K562 (cell line): Measurements from ENCODE around the gene KNDC1. TPM values are rescaled to one million over a fixed set of nuclear protein-coding genes. Genes with fewer than 3 reads are reported as not detected.

Experiments used
- ATF3 ChIP-seq, 2 experiments: fragments of 450-650 bp in 1 of 2; sonication (generic) in 1 of 2; formaldehyde crosslinking in 1 of 2; IDR thresholded peaks in 1 of 2; conservative IDR thresholded peaks in 1 of 2; 2 replicates each; pipeline versions ENCODE4 v1.6.1 to v1.8.1; 2016 to 2023; ENCODE audit warnings: mild to moderate bottlenecking in 2 of 2, moderate library complexity in 2 of 2, inconsistent platforms in 1 of 2, missing genetic modification reagents in 1 of 2
- BRF2 ChIP-seq: IDR thresholded peaks from 3 replicates; pipeline ENCODE4 v1.6.1; 2011; ENCODE audit warnings: borderline replicate concordance, mild to moderate bottlenecking; ENCODE audit not compliant: insufficient read length, insufficient read depth
- HOXB6 ChIP-seq: fragments of 250-450 bp; sonication (Bioruptor Pico); IDR thresholded peaks from 2 replicates; pipeline ENCODE4 v1.5.1; 2022; ENCODE audit warnings: mild to moderate bottlenecking, borderline replicate concordance
- MITF ChIP-seq: IDR thresholded peaks from 2 replicates; pipeline ENCODE4 v1.6.1; 2014; ENCODE audit warnings: antibody characterized with exemption
- NBN ChIP-seq: fragments of 450-650 bp; IDR thresholded peaks from 2 replicates; pipeline ENCODE4 v1.6.1; 2016; ENCODE audit warnings: low read depth, mild to moderate bottlenecking
- NONO ChIP-seq, 2 experiments: fragments of 200-400 bp in 1 of 2; fragments of 450-650 bp in 1 of 2; formaldehyde crosslinking in 1 of 2; IDR thresholded peaks; 2 replicates each; pipeline ENCODE4 v1.6.1; 2017; ENCODE audit warnings: low read depth in 2 of 2, mild to moderate bottlenecking in 2 of 2, moderate library complexity in 2 of 2, low read length in 1 of 2
- PKNOX1 ChIP-seq: fragments of 450-650 bp; IDR thresholded peaks from 2 replicates; pipeline ENCODE4 v1.6.1; 2016
- POLR2AphosphoS5 ChIP-seq: IDR thresholded peaks from 2 replicates; pipeline ENCODE4 v1.6.1; 2011; ENCODE audit warnings: mild to moderate bottlenecking, low read depth, low read length, moderate library complexity; ENCODE audit not compliant: control insufficient read depth, insufficient read depth
- WHSC1 ChIP-seq: IDR thresholded peaks from one replicate; pipeline ENCODE4 v1.6.1; 2012; ENCODE audit warnings: low read length, control low read depth, inconsistent platforms
- ZKSCAN1 ChIP-seq: fragments of 150-350 bp; IDR thresholded peaks from 2 replicates; pipeline ENCODE4 v1.6.1; 2016; ENCODE audit warnings: low read depth, low read length
- ZNF133 ChIP-seq: fragments of 250-450 bp; sonication (Bioruptor Pico); IDR thresholded peaks from 2 replicates; pipeline ENCODE4 v1.4.0; 2020; ENCODE audit warnings: mild to moderate bottlenecking
- ZNF24 ChIP-seq: fragments of 450-650 bp; IDR thresholded peaks from 2 replicates; pipeline ENCODE4 v1.6.1; 2016
- ZNF655 ChIP-seq: fragments of 250-450 bp; sonication (Bioruptor Pico); IDR thresholded peaks from 2 replicates; pipeline ENCODE4 v1.5.0; 2021
- ZNF77 ChIP-seq: fragments of 250-450 bp; sonication (Bioruptor Pico); IDR thresholded peaks from 2 replicates; pipeline ENCODE4 v1.5.0; 2020
- polyA plus RNA-seq, 8 experiments: library from polyadenylated mRNA; depleted of rRNA in 4 of 8; stranded (reverse) in 5 of 8; unstranded in 3 of 8; fragments of >200 nt; fragmentation: Nextera tagmentation in 2 of 8; fragmentation: Illumina TruSeq in 1 of 8; extraction: Ambion mirVana in 2 of 8; extraction: Trizol in 1 of 8; gene quantifications; 2 replicates each; pipeline versions ENCODE4 v1.2.1 to v1.2.3, GENCODE V29; 2011 to 2014; ENCODE audit warnings: inconsistent platforms in 1 of 8, missing spikeins in 1 of 8
- total RNA-seq, 7 experiments: library from RNA; depleted of rRNA in 6 of 7; stranded (reverse); fragments of >200 nt in 6 of 7; fragmentation: Illumina TruSeq in 2 of 7; extraction: Trizol in 2 of 7; gene quantifications; 2 replicates each; pipeline versions ENCODE4 v1.2.1 to v1.2.3, GENCODE V29; 2011 to 2021; ENCODE audit warnings: low replicate concordance in 1 of 7
- TF ChIP-seq, protein P1 (sequence below), 3 experiments: IDR thresholded peaks in 2 of 3; conservative IDR thresholded peaks in 1 of 3; 2 replicates each; pipeline ENCODE4 v1.5.1; 2011 to 2012; ENCODE audit warnings: low read length in 3 of 3, mild to moderate bottlenecking in 3 of 3, control low read depth in 2 of 3, improper control_type of control experiment in 1 of 3, inconsistent platforms in 1 of 3, low read depth in 1 of 3, mixed read lengths in 1 of 3, moderate library complexity in 1 of 3; ENCODE audit not compliant: insufficient read depth in 2 of 3
- TF ChIP-seq, protein P2 (sequence below): fragments of 250-450 bp; sonication (Bioruptor Pico); IDR thresholded peaks from 2 replicates; pipeline ENCODE4 v1.8.0; 2021; ENCODE audit warnings: moderate library complexity, mild to moderate bottlenecking, inconsistent platforms

The KNDC1 gene
- total and polyA plus RNA-seq, 9 of the 15 experiments (the other 6 are each of a cell fraction or from before 2014, with no cell fraction given): 0.07 to 0.26 (median 0.11) TPM; not detected in 6

GRCh38 chr10:133158756-133159610, 1.0 kb upstream of the KNDC1 start (continued):
- TF ChIP-seq BRF2: no peak
- peak; percentile 64 for TF ChIP-seq PKNOX1
- no peak for TF ChIP-seq NBN
- no peak for TF ChIP-seq MITF
- no peak for TF ChIP-seq ZNF24
- TF ChIP-seq, protein P1, sequence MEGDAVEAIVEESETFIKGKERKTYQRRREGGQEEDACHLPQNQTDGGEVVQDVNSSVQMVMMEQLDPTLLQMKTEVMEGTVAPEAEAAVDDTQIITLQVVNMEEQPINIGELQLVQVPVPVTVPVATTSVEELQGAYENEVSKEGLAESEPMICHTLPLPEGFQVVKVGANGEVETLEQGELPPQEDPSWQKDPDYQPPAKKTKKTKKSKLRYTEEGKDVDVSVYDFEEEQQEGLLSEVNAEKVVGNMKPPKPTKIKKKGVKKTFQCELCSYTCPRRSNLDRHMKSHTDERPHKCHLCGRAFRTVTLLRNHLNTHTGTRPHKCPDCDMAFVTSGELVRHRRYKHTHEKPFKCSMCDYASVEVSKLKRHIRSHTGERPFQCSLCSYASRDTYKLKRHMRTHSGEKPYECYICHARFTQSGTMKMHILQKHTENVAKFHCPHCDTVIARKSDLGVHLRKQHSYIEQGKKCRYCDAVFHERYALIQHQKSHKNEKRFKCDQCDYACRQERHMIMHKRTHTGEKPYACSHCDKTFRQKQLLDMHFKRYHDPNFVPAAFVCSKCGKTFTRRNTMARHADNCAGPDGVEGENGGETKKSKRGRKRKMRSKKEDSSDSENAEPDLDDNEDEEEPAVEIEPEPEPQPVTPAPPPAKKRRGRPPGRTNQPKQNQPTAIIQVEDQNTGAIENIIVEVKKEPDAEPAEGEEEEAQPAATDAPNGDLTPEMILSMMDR (IDR thresholded peaks at IDR 0.05 in 2 of 3, conservative IDR thresholded peaks at IDR 0.05 in 1 of 3; ENCODE audit: insufficient read depth in 2 of 3, low read depth in 1 of 3, low read length in 3 of 3): 0 out of 6 replicates have a peak, but pooled peaks of 1 of the 3 experiments have one; percentile 13
- peak; percentile 78; the same call in 1 of the 2 replicates for TF ChIP-seq ZKSCAN1
- TF ChIP-seq, protein P2, sequence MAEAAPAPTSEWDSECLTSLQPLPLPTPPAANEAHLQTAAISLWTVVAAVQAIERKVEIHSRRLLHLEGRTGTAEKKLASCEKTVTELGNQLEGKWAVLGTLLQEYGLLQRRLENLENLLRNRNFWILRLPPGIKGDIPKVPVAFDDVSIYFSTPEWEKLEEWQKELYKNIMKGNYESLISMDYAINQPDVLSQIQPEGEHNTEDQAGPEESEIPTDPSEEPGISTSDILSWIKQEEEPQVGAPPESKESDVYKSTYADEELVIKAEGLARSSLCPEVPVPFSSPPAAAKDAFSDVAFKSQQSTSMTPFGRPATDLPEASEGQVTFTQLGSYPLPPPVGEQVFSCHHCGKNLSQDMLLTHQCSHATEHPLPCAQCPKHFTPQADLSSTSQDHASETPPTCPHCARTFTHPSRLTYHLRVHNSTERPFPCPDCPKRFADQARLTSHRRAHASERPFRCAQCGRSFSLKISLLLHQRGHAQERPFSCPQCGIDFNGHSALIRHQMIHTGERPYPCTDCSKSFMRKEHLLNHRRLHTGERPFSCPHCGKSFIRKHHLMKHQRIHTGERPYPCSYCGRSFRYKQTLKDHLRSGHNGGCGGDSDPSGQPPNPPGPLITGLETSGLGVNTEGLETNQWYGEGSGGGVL (CRISPR knock-in tag): no peak
- no peak for TF ChIP-seq ZNF655 (CRISPR knock-in tag)
- TF ChIP-seq WHSC1: no peak
- TF ChIP-seq POLR2AphosphoS5: no peak
- no peak for TF ChIP-seq NONO (IDR thresholded peaks at IDR 0.05; ENCODE audit: low read depth in 2 of 2, low read length in 1 of 2)
- no peak for TF ChIP-seq ZNF133 (CRISPR knock-in tag)
- no peak for TF ChIP-seq HOXB6
- no peak for TF ChIP-seq ZNF77 (CRISPR knock-in tag)
- TF ChIP-seq ATF3 (IDR thresholded peaks at IDR 0.05): no peak
- no peak for TF ChIP-seq ATF3 (CRISPR knock-in tag; conservative IDR thresholded peaks at IDR 0.05)
